Activated CD4-positive, alpha-beta T cell treated with anti-CD3 and anti-CD28 coated beads for 36 hours (primary cell): ENCODE measurements around the gene OXCT1. TPM values are rescaled to one million over a fixed set of nuclear protein-coding genes. Genes with fewer than 3 reads are reported as not detected.
A peak's percentile ranks its signal among the peaks of the same experiment; 100 is the strongest.
"Not testable (repeated sequence)": the region's sequence is repeated elsewhere in the genome, so short reads cannot be mapped to it uniquely, and the experiment has no call there.

ENCODE experiments used
- ATAC-seq: fragments of 200-7000 bp; cut with Tn5 transposase; one replicate; pipeline ENCODE4 v1.10.0; 2021; ENCODE audit warnings: mild to moderate bottlenecking, moderate library complexity
- CTCF ChIA-PET: fragments of 350-600 bp; sonication (Branson Sonifier 250); formaldehyde crosslinking; loops from one replicate; lab custom pipeline; 2021; ENCODE audit warnings: antibody characterized with exemption; lab: Charles Lee
- POLR2A ChIA-PET: fragments of 350-600 bp; sonication (Branson Sonifier 250); formaldehyde crosslinking; loops from one replicate; lab custom pipeline; 2021; ENCODE audit warnings: antibody characterized with exemption, inconsistent platforms; lab: Charles Lee
- DNase-seq: peaks from one replicate; pipeline ENCODE4 v3.0.0-alpha.2; 2020
- H3K27ac Mint-ChIP-seq: one replicate; pipeline ENCODE4 v1.8.0; 2021; ENCODE audit warnings: mixed read lengths
- H3K27me3 Mint-ChIP-seq: one replicate; pipeline ENCODE4 v1.8.0; 2021; ENCODE audit warnings: mixed read lengths
- H3K36me3 Mint-ChIP-seq: one replicate; pipeline ENCODE4 v1.8.0; 2021; ENCODE audit warnings: low read depth, mixed read lengths
- H3K4me1 Mint-ChIP-seq: one replicate; pipeline ENCODE4 v1.8.0; 2021; ENCODE audit warnings: mixed read lengths
- H3K4me3 Mint-ChIP-seq: one replicate; pipeline ENCODE4 v1.8.0; 2021; ENCODE audit warnings: mild to moderate bottlenecking, moderate library complexity, mixed read lengths
- H3K9me3 Mint-ChIP-seq: one replicate; pipeline ENCODE4 v1.8.0; 2021; ENCODE audit warnings: low read depth, mixed read lengths
- intact Hi-C, 2 experiments: fragments of 100-400 bp; cut with DNase I in 1 of 2; cut with micrococcal nuclease in 1 of 2; formaldehyde crosslinking; loops; one replicate each; pipeline versions ENCODE4 v1.14.2 to v1.15.1; 2022 to 2024; cut with DNase I, micrococcal nuclease
- total RNA-seq, 2 experiments: library from RNA; stranded (reverse); gene quantifications; one replicate each; pipeline ENCODE4 v1.2.3, GENCODE V29; 2021

Gene OXCT1
- total RNA-seq, 2 experiments from 2014 or later, result 70.3 to 91.4 TPM

- intact Hi-C loops, result no loop called here
- H3K27me3 Mint-ChIP-seq, result no peaks in the 10 kb centered on the region
- H3K4me3 Mint-ChIP-seq, result no peak overlapping the region
- H3K36me3 Mint-ChIP-seq, result peaks cover 70% of the 10 kb centered on the region
- ChIA-PET CTCF (interaction anchor here (0.8 to 1.2 kb wide), 3 partner anchors 29 to 981 kb away, joined by 3 to 5 read pairs (median 4); no protein-coding TSS in a partner anchor), POLR2A (no interaction called here)
- no peak overlapping the region for H3K27ac Mint-ChIP-seq
- ATAC-seq (no peak), DNase-seq (no peak)
- H3K4me1 Mint-ChIP-seq, result peaks cover 4% of the 10 kb centered on the region
- no peaks in the 10 kb centered on the region for H3K9me3 Mint-ChIP-seq
Measured at GRCh38 chr5:41761663-41762062, 108.6 kb downstream of the OXCT1 start.

GRCh38 chr5:41755705-41756104 lies 114.5 kb downstream of the OXCT1 start:
- Mint-ChIP-seq H3K4me1 (peaks cover 10% of the 10 kb centered on the region), H3K27me3 (no peaks in the 10 kb centered on the region), H3K27ac (no peak overlapping the region), H3K9me3 (no peaks in the 10 kb centered on the region), H3K36me3 (peaks cover 51% of the 10 kb centered on the region), H3K4me3 (no peak overlapping the region)
- no peak for DNase-seq
- ATAC-seq, result no peak
- CTCF ChIA-PET, result interaction anchor here (1.1 to 2.1 kb wide), 5 partner anchors 13 to 302 kb away, joined by 3 to 7 read pairs (median 3); no protein-coding TSS in a partner anchor
- intact Hi-C loops, result loop anchor here in 1 of 2 experiments (5.0 kb wide), 1 partner anchor 87 kb away; no protein-coding TSS in a partner anchor
- POLR2A ChIA-PET, result no interaction called here

GRCh38 chr5:41754857-41755256 lies 115.4 kb downstream of the OXCT1 start:
- H3K36me3 Mint-ChIP-seq, result peaks cover 51% of the 10 kb centered on the region
- DNase-seq (no peak), ATAC-seq (peak; percentile 55)
- no peaks in the 10 kb centered on the region for H3K27me3 Mint-ChIP-seq
- no peak overlapping the region for H3K4me3 Mint-ChIP-seq
- ChIA-PET POLR2A (no interaction called here), CTCF (interaction anchor here (1.1 to 2.1 kb wide), 5 partner anchors 14 to 303 kb away, joined by 3 to 7 read pairs (median 3); no protein-coding TSS in a partner anchor)
- H3K9me3 Mint-ChIP-seq, result no peaks in the 10 kb centered on the region
- intact Hi-C loops, result loop anchor here in 1 of 2 experiments (5.0 kb wide), 1 partner anchor 87 kb away; no protein-coding TSS in a partner anchor
- peaks cover 18% of the 10 kb centered on the region for H3K4me1 Mint-ChIP-seq
- H3K27ac Mint-ChIP-seq, result no peak overlapping the region

- Mint-ChIP-seq H3K4me1 (peaks cover 28% of the 10 kb centered on the region), H3K4me3 (no peak overlapping the region), H3K36me3 (peaks cover 34% of the 10 kb centered on the region), H3K27ac (no peak overlapping the region), H3K9me3 (no peaks in the 10 kb centered on the region), H3K27me3 (no peaks in the 10 kb centered on the region)
- ChIA-PET CTCF (interaction anchor here (1.8 kb wide), 1 partner anchor 18 kb away, joined by 3 read pairs; no protein-coding TSS in a partner anchor), POLR2A (no interaction called here)
- DNase-seq (no peak), ATAC-seq (no peak)
- intact Hi-C loops, result no loop called here
Measured at GRCh38 chr5:41751867-41752266, 118.4 kb downstream of the OXCT1 start.

- peak; percentile 94 for ATAC-seq
- intact Hi-C loops, result loop anchor here (1.0 to 10.0 kb wide), 6 partner anchors 103 to 1569 kb away; partner anchors contain the start of genes ANXA2R (in 1 of the 2), FBXO4 (in 1 of the 2) and RIMOC1 (in 1 of the 2)
- Mint-ChIP-seq H3K9me3 (peaks cover 5% of the 10 kb centered on the region), H3K27me3 (no peaks in the 10 kb centered on the region), H3K4me1 (peaks cover 28% of the 10 kb centered on the region), H3K4me3 (no peak overlapping the region), H3K36me3 (peaks cover 26% of the 10 kb centered on the region), H3K27ac (no peak overlapping the region)
- CTCF ChIA-PET, result no interaction called here
- POLR2A ChIA-PET, result no interaction called here
- peak; percentile 59 for DNase-seq
Measured at GRCh38 chr5:41748631-41749030, 121.6 kb downstream of the OXCT1 start.

GRCh38 chr5:41747708-41748107 lies 122.5 kb downstream of the OXCT1 start:
- ATAC-seq, result no peak
- Mint-ChIP-seq H3K9me3 (peaks cover 5% of the 10 kb centered on the region), H3K36me3 (peaks cover 21% of the 10 kb centered on the region), H3K27ac (no peak overlapping the region), H3K27me3 (no peaks in the 10 kb centered on the region), H3K4me3 (no peak overlapping the region), H3K4me1 (peaks cover 27% of the 10 kb centered on the region)
- DNase-seq, result no peak
- ChIA-PET CTCF (no interaction called here), POLR2A (no interaction called here)
- intact Hi-C loops, result loop anchor here (5.0 to 10.0 kb wide), 5 partner anchors 105 to 1570 kb away; partner anchors contain the start of genes ANXA2R (in 1 of the 2), FBXO4 (in 1 of the 2) and RIMOC1 (in 1 of the 2)

- intact Hi-C loops, result loop anchor here (5.0 to 10.0 kb wide), 5 partner anchors 105 to 1570 kb away; partner anchors contain the start of genes ANXA2R (in 1 of the 2), FBXO4 (in 1 of the 2) and RIMOC1 (in 1 of the 2)
- DNase-seq (no peak), ATAC-seq (no peak)
- Mint-ChIP-seq H3K4me1 (peaks cover 25% of the 10 kb centered on the region), H3K4me3 (no peak overlapping the region), H3K36me3 (peaks cover 21% of the 10 kb centered on the region), H3K9me3 (peaks cover 5% of the 10 kb centered on the region), H3K27ac (no peak overlapping the region), H3K27me3 (no peaks in the 10 kb centered on the region)
- ChIA-PET POLR2A (no interaction called here), CTCF (no interaction called here)
Measured at GRCh38 chr5:41747301-41747700, 122.9 kb downstream of the OXCT1 start.

GRCh38 chr5:41742608-41743007 lies 127.6 kb downstream of the OXCT1 start:
- ATAC-seq, result not testable (repeated sequence)

GRCh38 chr5:41738710-41739354 lies 131.4 kb downstream of the OXCT1 start:
- intact Hi-C loops, result no loop called here
- Mint-ChIP-seq H3K4me3 (no peak overlapping the region), H3K27me3 (no peaks in the 10 kb centered on the region), H3K27ac (no peak overlapping the region), H3K36me3 (peaks cover 58% of the 10 kb centered on the region), H3K4me1 (no peaks in the 10 kb centered on the region), H3K9me3 (no peaks in the 10 kb centered on the region)
- DNase-seq (no peak), ATAC-seq (no peak)
- ChIA-PET CTCF (interaction anchor here (0.9 kb wide), 1 partner anchor 94 kb away, joined by 6 read pairs; no protein-coding TSS in a partner anchor), POLR2A (no interaction called here)

More at GRCh38 chr5:41742608-41743007, 127.6 kb downstream of the OXCT1 start:
- H3K9me3 Mint-ChIP-seq, DNase-seq, H3K27ac Mint-ChIP-seq, H3K27me3 Mint-ChIP-seq, H3K4me1 Mint-ChIP-seq, H3K4me3 Mint-ChIP-seq, POLR2A ChIA-PET, CTCF ChIA-PET: not testable (repeated sequence)
- intact Hi-C loops, result loop anchor here in 1 of 2 experiments (10.0 kb wide), 1 partner anchor 1302 kb away; the partner anchor contains the start of gene ANXA2R
- peaks cover 33% of the 10 kb centered on the region for H3K36me3 Mint-ChIP-seq

GRCh38 chr5:41736641-41737040 lies 133.6 kb downstream of the OXCT1 start:
- Mint-ChIP-seq H3K27ac (no peak overlapping the region), H3K27me3 (no peaks in the 10 kb centered on the region), H3K36me3 (peaks cover 64% of the 10 kb centered on the region), H3K4me3 (no peak overlapping the region), H3K4me1 (no peaks in the 10 kb centered on the region), H3K9me3 (no peaks in the 10 kb centered on the region)
- ATAC-seq (no peak), DNase-seq (no peak)
- intact Hi-C loops, result no loop called here
- ChIA-PET POLR2A (no interaction called here), CTCF (interaction anchor here (0.9 kb wide), 1 partner anchor 35 kb away, joined by 3 read pairs; no protein-coding TSS in a partner anchor)

GRCh38 chr5:41735213-41735612 lies 135.0 kb downstream of the OXCT1 start:
- H3K9me3 Mint-ChIP-seq, result no peaks in the 10 kb centered on the region
- no peaks in the 10 kb centered on the region for H3K27me3 Mint-ChIP-seq
- peak; percentile 72 for ATAC-seq
- no peak overlapping the region for H3K27ac Mint-ChIP-seq
- ChIA-PET CTCF (interaction anchor here (0.7 to 1.2 kb wide), 2 partner anchors 28 to 49 kb away, joined by 3 to 4 read pairs; no protein-coding TSS in a partner anchor), POLR2A (no interaction called here)
- DNase-seq, result no peak
- peaks cover 64% of the 10 kb centered on the region for H3K36me3 Mint-ChIP-seq
- intact Hi-C loops, result no loop called here
- no peaks in the 10 kb centered on the region for H3K4me1 Mint-ChIP-seq
- no peak overlapping the region for H3K4me3 Mint-ChIP-seq
